ENCODE measurements around the gene MPP4.

MPP4 gene

GRCh38 chr2:201709049-201709448 lies 10.6 kb upstream of the MPP4 start:
- Histone ChIP-seq H3K4me3 (ENCODE audit: low read depth in 1 of 5, low read length in 5 of 5) (no peak overlapping the region), H3K9me3 (ENCODE audit: control insufficient read depth in 5 of 5, low read length in 5 of 5) (no peaks in the 10 kb centered on the region), H3K9ac (ENCODE audit: low read length in 5 of 5) (no peak overlapping the region), H3K36me3 (ENCODE audit: control insufficient read depth in 5 of 5, insufficient read depth in 5 of 5, low read length in 5 of 5) (peaks cover 35 to 66% (median 51%) of the 10 kb centered on the region in 5 donors), H3K27ac (ENCODE audit: low read depth, low read length) (no peak overlapping the region), H3K4me1 (ENCODE audit: control insufficient read depth in 5 of 5, insufficient read depth in 5 of 5, low read length in 5 of 5) (no peaks in the 10 kb centered on the region), H3K27me3 (ENCODE audit: control insufficient read depth in 5 of 5, insufficient read depth in 4 of 5, low read length in 5 of 5) (no peaks in the 10 kb centered on the region)

- Histone ChIP-seq H3K4me3 (ENCODE audit: low read depth in 1 of 5, low read length in 5 of 5) (no peak overlapping the region), H3K9ac (ENCODE audit: low read length in 5 of 5) (no peak overlapping the region), H3K27me3 (ENCODE audit: control insufficient read depth in 5 of 5, insufficient read depth in 4 of 5, low read length in 5 of 5) (no peaks in the 10 kb centered on the region), H3K9me3 (ENCODE audit: control insufficient read depth in 5 of 5, low read length in 5 of 5) (no peaks in the 10 kb centered on the region), H3K27ac (ENCODE audit: low read depth, low read length) (no peak overlapping the region), H3K4me1 (ENCODE audit: control insufficient read depth in 5 of 5, insufficient read depth in 5 of 5, low read length in 5 of 5) (no peaks in the 10 kb centered on the region), H3K36me3 (ENCODE audit: control insufficient read depth in 5 of 5, insufficient read depth in 5 of 5, low read length in 5 of 5) (peaks cover 34 to 65% (median 55%) of the 10 kb centered on the region in 5 donors)
Measured at GRCh38 chr2:201707753-201708152, 9.3 kb upstream of the MPP4 start.

GRCh38 chr2:201707142-201707541 lies 8.7 kb upstream of the MPP4 start:
- no peak overlapping the region for H3K27ac ChIP-seq (ENCODE audit: low read depth, low read length)
- H3K36me3 ChIP-seq (ENCODE audit: control insufficient read depth in 5 of 5, insufficient read depth in 5 of 5, low read length in 5 of 5), result peaks cover 34 to 70% (median 60%) of the 10 kb centered on the region in 5 donors
- no peaks in the 10 kb centered on the region for H3K27me3 ChIP-seq (ENCODE audit: control insufficient read depth in 5 of 5, insufficient read depth in 4 of 5, low read length in 5 of 5)
- no peak overlapping the region for H3K4me3 ChIP-seq (ENCODE audit: low read depth in 1 of 5, low read length in 5 of 5)
- no peaks in the 10 kb centered on the region for H3K4me1 ChIP-seq (ENCODE audit: control insufficient read depth in 5 of 5, insufficient read depth in 5 of 5, low read length in 5 of 5)
- no peak overlapping the region for H3K9ac ChIP-seq (ENCODE audit: low read length in 5 of 5)
- no peaks in the 10 kb centered on the region for H3K9me3 ChIP-seq (ENCODE audit: control insufficient read depth in 5 of 5, low read length in 5 of 5)

GRCh38 chr2:201704536-201704935 lies 6.1 kb upstream of the MPP4 start:
- peaks cover 42 to 68% (median 56%) of the 10 kb centered on the region in 5 donors for H3K36me3 ChIP-seq (ENCODE audit: control insufficient read depth in 5 of 5, insufficient read depth in 5 of 5, low read length in 5 of 5)

GRCh38 chr2:201701646-201702045 lies 3.2 kb upstream of the MPP4 start:
- Histone ChIP-seq H3K36me3 (ENCODE audit: control insufficient read depth in 5 of 5, insufficient read depth in 5 of 5, low read length in 5 of 5) (peaks cover 30 to 45% (median 42%) of the 10 kb centered on the region in 5 donors), H3K9me3 (ENCODE audit: control insufficient read depth in 5 of 5, low read length in 5 of 5) (no peaks in the 10 kb centered on the region), H3K4me3 (ENCODE audit: low read depth in 1 of 5, low read length in 5 of 5) (no peak overlapping the region), H3K9ac (ENCODE audit: low read length in 5 of 5) (no peak overlapping the region), H3K27me3 (ENCODE audit: control insufficient read depth in 5 of 5, insufficient read depth in 4 of 5, low read length in 5 of 5) (no peaks in the 10 kb centered on the region), H3K4me1 (ENCODE audit: control insufficient read depth in 5 of 5, insufficient read depth in 5 of 5, low read length in 5 of 5) (peaks cover 0 to 20% (median 0%) of the 10 kb centered on the region in 5 donors), H3K27ac (ENCODE audit: low read depth, low read length) (no peak overlapping the region)

More at GRCh38 chr2:201704536-201704935, 6.1 kb upstream of the MPP4 start:
- Histone ChIP-seq H3K9me3 (ENCODE audit: control insufficient read depth in 5 of 5, low read length in 5 of 5) (no peaks in the 10 kb centered on the region), H3K4me1 (ENCODE audit: control insufficient read depth in 5 of 5, insufficient read depth in 5 of 5, low read length in 5 of 5) (peaks cover 0 to 1% (median 0%) of the 10 kb centered on the region in 5 donors), H3K4me3 (ENCODE audit: low read depth in 1 of 5, low read length in 5 of 5) (no peak overlapping the region), H3K27ac (ENCODE audit: low read depth, low read length) (no peak overlapping the region), H3K9ac (ENCODE audit: low read length in 5 of 5) (no peak overlapping the region), H3K27me3 (ENCODE audit: control insufficient read depth in 5 of 5, insufficient read depth in 4 of 5, low read length in 5 of 5) (no peaks in the 10 kb centered on the region)

GRCh38 chr2:201699416-201699815 lies 972 bp upstream of the MPP4 start:
- no peak overlapping the region for H3K9ac ChIP-seq (ENCODE audit: low read length in 5 of 5)
- peak overlapping the region; percentile 52 for H3K27ac ChIP-seq (ENCODE audit: low read depth, low read length)
- no peaks in the 10 kb centered on the region for H3K9me3 ChIP-seq (ENCODE audit: control insufficient read depth in 5 of 5, low read length in 5 of 5)
- no peaks in the 10 kb centered on the region for H3K27me3 ChIP-seq (ENCODE audit: control insufficient read depth in 5 of 5, insufficient read depth in 4 of 5, low read length in 5 of 5)
- no peak overlapping the region for H3K4me3 ChIP-seq (ENCODE audit: low read depth in 1 of 5, low read length in 5 of 5)
- H3K4me1 ChIP-seq (ENCODE audit: control insufficient read depth in 5 of 5, insufficient read depth in 5 of 5, low read length in 5 of 5), result peaks cover 0 to 28% (median 0%) of the 10 kb centered on the region in 5 donors
- peaks cover 22 to 33% (median 31%) of the 10 kb centered on the region in 5 donors for H3K36me3 ChIP-seq (ENCODE audit: control insufficient read depth in 5 of 5, insufficient read depth in 5 of 5, low read length in 5 of 5)

- no peaks in the 10 kb centered on the region for H3K27me3 ChIP-seq (ENCODE audit: control insufficient read depth in 5 of 5, insufficient read depth in 4 of 5, low read length in 5 of 5)
- peaks cover 0 to 28% (median 0%) of the 10 kb centered on the region in 5 donors for H3K4me1 ChIP-seq (ENCODE audit: control insufficient read depth in 5 of 5, insufficient read depth in 5 of 5, low read length in 5 of 5)
- peaks cover 14 to 20% (median 19%) of the 10 kb centered on the region in 5 donors for H3K36me3 ChIP-seq (ENCODE audit: control insufficient read depth in 5 of 5, insufficient read depth in 5 of 5, low read length in 5 of 5)
- no peak overlapping the region for H3K9ac ChIP-seq (ENCODE audit: low read length in 5 of 5)
- H3K27ac ChIP-seq (ENCODE audit: low read depth, low read length), result peak overlapping the region; percentile 52
- no peak overlapping the region for H3K4me3 ChIP-seq (ENCODE audit: low read depth in 1 of 5, low read length in 5 of 5)
- no peaks in the 10 kb centered on the region for H3K9me3 ChIP-seq (ENCODE audit: control insufficient read depth in 5 of 5, low read length in 5 of 5)
Measured at GRCh38 chr2:201697899-201698298, 545 bp downstream of the MPP4 start.

GRCh38 chr2:201696151-201696659 lies 2.2 kb downstream of the MPP4 start:
- Histone ChIP-seq H3K9me3 (ENCODE audit: control insufficient read depth in 5 of 5, low read length in 5 of 5) (no peaks in the 10 kb centered on the region), H3K36me3 (ENCODE audit: control insufficient read depth in 5 of 5, insufficient read depth in 5 of 5, low read length in 5 of 5) (peaks cover 7 to 9% (median 7%) of the 10 kb centered on the region in 5 donors), H3K27ac (ENCODE audit: low read depth, low read length) (no peak overlapping the region), H3K9ac (ENCODE audit: low read length in 5 of 5) (no peak overlapping the region), H3K4me1 (ENCODE audit: control insufficient read depth in 5 of 5, insufficient read depth in 5 of 5, low read length in 5 of 5) (peaks cover 0 to 28% (median 0%) of the 10 kb centered on the region in 5 donors), H3K27me3 (ENCODE audit: control insufficient read depth in 5 of 5, insufficient read depth in 4 of 5, low read length in 5 of 5) (no peaks in the 10 kb centered on the region), H3K4me3 (ENCODE audit: low read depth in 1 of 5, low read length in 5 of 5) (no peak overlapping the region)

- peaks cover 0 to 2% (median 0%) of the 10 kb centered on the region in 5 donors for H3K4me1 ChIP-seq (ENCODE audit: control insufficient read depth in 5 of 5, insufficient read depth in 5 of 5, low read length in 5 of 5)
- no peak overlapping the region for H3K4me3 ChIP-seq (ENCODE audit: low read depth in 1 of 5, low read length in 5 of 5)
- no peaks in the 10 kb centered on the region for H3K36me3 ChIP-seq (ENCODE audit: control insufficient read depth in 5 of 5, insufficient read depth in 5 of 5, low read length in 5 of 5)
- H3K9me3 ChIP-seq (ENCODE audit: control insufficient read depth in 5 of 5, low read length in 5 of 5), result no peaks in the 10 kb centered on the region
- H3K9ac ChIP-seq (ENCODE audit: low read length in 5 of 5), result no peak overlapping the region
- H3K27me3 ChIP-seq (ENCODE audit: control insufficient read depth in 5 of 5, insufficient read depth in 4 of 5, low read length in 5 of 5), result peaks cover 0 to 3% (median 0%) of the 10 kb centered on the region in 5 donors
- H3K27ac ChIP-seq (ENCODE audit: low read depth, low read length), result no peak overlapping the region
Measured at GRCh38 chr2:201685156-201685555, 13.3 kb downstream of the MPP4 start.

- no peaks in the 10 kb centered on the region for H3K9me3 ChIP-seq (ENCODE audit: control insufficient read depth in 5 of 5, low read length in 5 of 5)
- H3K4me3 ChIP-seq (ENCODE audit: low read depth in 1 of 5, low read length in 5 of 5), result no peak overlapping the region
- H3K9ac ChIP-seq (ENCODE audit: low read length in 5 of 5), result no peak overlapping the region
- peaks cover 0 to 3% (median 0%) of the 10 kb centered on the region in 5 donors for H3K27me3 ChIP-seq (ENCODE audit: control insufficient read depth in 5 of 5, insufficient read depth in 4 of 5, low read length in 5 of 5)
- peaks cover 0 to 2% (median 0%) of the 10 kb centered on the region in 5 donors for H3K4me1 ChIP-seq (ENCODE audit: control insufficient read depth in 5 of 5, insufficient read depth in 5 of 5, low read length in 5 of 5)
- no peaks in the 10 kb centered on the region for H3K36me3 ChIP-seq (ENCODE audit: control insufficient read depth in 5 of 5, insufficient read depth in 5 of 5, low read length in 5 of 5)
- no peak overlapping the region for H3K27ac ChIP-seq (ENCODE audit: low read depth, low read length)
Measured at GRCh38 chr2:201680743-201681142, 17.7 kb downstream of the MPP4 start.

Measured in subcutaneous abdominal adipose tissue (tissue), 5 donors.